Measurements from ENCODE around the gene FARP2. TPM values are rescaled to one million over a fixed set of nuclear protein-coding genes. Genes with fewer than 3 reads are reported as not detected.

FARP2 gene
- polyA plus RNA-seq, 6 donors from 2014 or later: 24.4 to 35.6 (median 29.5) TPM

DNA sequence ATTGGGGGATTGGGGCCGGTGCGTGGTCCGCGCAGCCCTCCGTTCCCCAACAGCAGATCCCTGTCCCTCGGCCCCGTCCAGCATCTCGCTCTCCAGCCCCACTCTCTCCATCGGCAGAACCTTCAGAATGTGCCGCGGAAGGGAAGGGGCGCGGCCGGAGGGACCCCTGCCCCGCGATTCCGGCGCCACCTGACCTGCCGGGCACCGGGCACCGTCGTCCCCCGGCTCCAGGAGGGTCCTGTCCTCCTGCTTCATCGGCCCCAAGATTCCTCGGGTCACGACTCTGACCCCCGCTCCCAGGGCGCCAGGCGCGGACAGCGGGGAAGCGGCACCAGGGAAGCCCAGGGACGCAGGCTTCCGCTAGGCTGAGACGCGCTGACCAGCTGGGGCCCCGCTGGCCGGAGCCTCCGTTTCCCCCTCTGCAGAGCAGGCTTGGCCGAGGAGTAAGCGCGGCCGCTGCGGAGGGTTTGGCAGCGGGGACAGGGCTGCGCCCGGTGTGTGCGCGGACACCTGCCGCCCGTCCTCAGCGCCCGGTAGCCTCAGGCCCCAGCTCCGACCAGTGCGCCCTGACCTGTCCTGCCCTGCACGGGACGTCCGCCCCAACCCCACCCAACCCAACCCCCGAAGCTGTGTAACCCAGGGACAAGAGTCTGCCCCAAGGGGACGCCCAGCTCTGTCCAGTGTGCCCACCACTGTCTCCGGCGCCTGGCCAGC is 185.6 kb downstream of the FARP2 start:
- H3K36me3 Mint-ChIP-seq: no peaks in the 10 kb centered on the region

DNA sequence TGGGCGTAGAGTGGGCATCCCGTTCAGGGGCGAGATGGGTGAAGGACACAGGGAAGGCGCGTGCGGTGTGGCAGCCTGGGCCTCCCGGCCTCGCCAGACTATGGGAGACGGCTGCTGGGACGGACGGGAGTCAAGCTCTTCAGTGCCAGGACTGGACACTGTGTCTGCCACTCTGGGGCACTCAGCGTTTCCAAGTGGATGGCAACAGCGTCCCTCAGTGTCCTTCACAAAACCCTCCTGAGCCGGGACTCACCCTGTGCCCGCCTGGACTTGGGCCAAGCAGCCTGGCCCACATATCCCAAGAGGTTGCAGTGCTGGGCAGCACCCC is 186.2 kb downstream of the FARP2 start:
- no peak for ATAC-seq (ENCODE audit: low read depth in 2 of 2)
- Mint-ChIP-seq H3K36me3 (no peaks in the 10 kb centered on the region), H3K27me3 (peaks cover 11 to 35% (median 16%) of the 10 kb centered on the region in 3 donors), H3K4me1 (peaks cover 4 to 5% (median 5%) of the 10 kb centered on the region in 3 donors), H3K4me3 (peak overlapping the region in 2 of 8 donors; percentile 9 to 51), H3K9me3 (peaks cover 0 to 4% (median 0%) of the 10 kb centered on the region in 7 donors), H3K27ac (no peak overlapping the region)
- no peak for DNase-seq

More for the DNA sequence above, 185.6 kb downstream of the FARP2 start:
- Mint-ChIP-seq H3K9me3 (peaks cover 0 to 4% (median 0%) of the 10 kb centered on the region in 7 donors), H3K27me3 (peaks cover 11 to 35% (median 16%) of the 10 kb centered on the region in 3 donors), H3K4me3 (peak overlapping the region in 2 of 8 donors; percentile 51 to 83), H3K27ac (no peak overlapping the region), H3K4me1 (peaks cover 4 to 5% (median 5%) of the 10 kb centered on the region in 3 donors)
- DNase-seq: no peak
- no peak for ATAC-seq (ENCODE audit: low read depth in 2 of 2)

Other genes with a start within 250 kb of the FARP2 start
- 10 to 100 TPM in 2 of 6 donors, 1 to 10 TPM in 4; 3.9 to 17.4 (median 9.1) TPM for gene PASK, start 206.8 kb upstream of the FARP2 start, polyA plus RNA-seq (ENCODE audit: low read depth in 6 of 6)
- gene PPP1R7, start 205.8 kb upstream of the FARP2 start, polyA plus RNA-seq (ENCODE audit: low read depth in 6 of 6): 100 to 1,000 TPM in 5 of 6 donors, 10 to 100 TPM in 1; 96.4 to 130 (median 112) TPM
- not detected for gene ANO7, start 167.6 kb upstream of the FARP2 start, polyA plus RNA-seq (ENCODE audit: low read depth in 6 of 6)
- 10 to 100 TPM in 5 of 6 donors, 1 to 10 TPM in 1; 10.0 to 54.7 (median 28.7) TPM for gene HDLBP, start 40.6 kb upstream of the FARP2 start, polyA plus RNA-seq (ENCODE audit: low read depth in 6 of 6)
- gene SEPTIN2, start 40.4 kb upstream of the FARP2 start, polyA plus RNA-seq (ENCODE audit: low read depth in 6 of 6): 100 to 1,000 TPM in 5 of 6 donors, 10 to 100 TPM in 1; 91.6 to 177 (median 125) TPM
- 100 to 1,000 TPM in 2 of 6 donors, 10 to 100 TPM in 4; 82.2 to 148 (median 87.7) TPM for gene STK25, start 152.3 kb downstream of the FARP2 start, polyA plus RNA-seq (ENCODE audit: low read depth in 6 of 6)
- under 1 TPM in 1 of 6 donors, not detected in 5; 0.09 TPM for gene BOK, start 202.5 kb downstream of the FARP2 start, polyA plus RNA-seq (ENCODE audit: low read depth in 6 of 6)